HepG2 (cell line): ENCODE results near the gene RGMA. TPM values are rescaled to one million over a fixed set of nuclear protein-coding genes. Genes with fewer than 3 reads are reported as not detected.

Experiments
- DNMT1 ChIP-seq: sonication (generic); formaldehyde crosslinking; IDR thresholded peaks from 2 replicates; pipeline ENCODE4 v1.5.1; 2020; ENCODE audit warnings: mild to moderate bottlenecking, missing genetic modification reagents
- GZF1 ChIP-seq: sonication (generic); formaldehyde crosslinking; IDR thresholded peaks from 2 replicates; pipeline ENCODE4 v1.5.1; 2020; ENCODE audit warnings: mild to moderate bottlenecking, missing genetic modification reagents
- IRF9 ChIP-seq: sonication (generic); formaldehyde crosslinking; IDR thresholded peaks from 2 replicates; pipeline ENCODE4 v1.8.0; 2022; ENCODE audit warnings: missing genetic modification reagents, mild to moderate bottlenecking, borderline replicate concordance
- LCORL ChIP-seq, 2 experiments: fragments of 450-650 bp in 1 of 2; sonication (generic) in 1 of 2; formaldehyde crosslinking in 1 of 2; IDR thresholded peaks; 2 replicates each; pipeline versions ENCODE4 v1.5.0 to v1.6.1; 2017 to 2020; ENCODE audit warnings: antibody characterized with exemption in 1 of 2, missing genetic modification reagents in 1 of 2
- NFKB2 ChIP-seq: sonication (generic); formaldehyde crosslinking; IDR thresholded peaks from 2 replicates; pipeline ENCODE4 v1.4.0; 2020; ENCODE audit warnings: missing genetic modification reagents, borderline replicate concordance
- PITX1 ChIP-seq: sonication (generic); formaldehyde crosslinking; IDR thresholded peaks from 2 replicates; pipeline ENCODE4 v1.5.1; 2020; ENCODE audit warnings: mild to moderate bottlenecking, missing genetic modification reagents
- SMC3 ChIP-seq: IDR thresholded peaks from 2 replicates; pipeline ENCODE4 v1.6.1; 2011; ENCODE audit warnings: low read length, improper control_type of control experiment
- TOE1 ChIP-seq: sonication (generic); formaldehyde crosslinking; IDR thresholded peaks from 2 replicates; pipeline ENCODE4 v1.4.0; 2020; ENCODE audit warnings: mild to moderate bottlenecking, missing genetic modification reagents
- USF2 ChIP-seq, 2 experiments: sonication (generic) in 1 of 2; formaldehyde crosslinking in 1 of 2; IDR thresholded peaks; 2 replicates each; pipeline versions ENCODE4 v1.5.1 to v1.6.1; 2011 to 2020; ENCODE audit warnings: borderline replicate concordance in 1 of 2, low read depth in 1 of 2, low read length in 1 of 2, mild to moderate bottlenecking in 1 of 2, missing genetic modification reagents in 1 of 2, moderate library complexity in 1 of 2
- ZMAT3 ChIP-seq: sonication (generic); formaldehyde crosslinking; conservative IDR thresholded peaks from 2 replicates; pipeline ENCODE4 v1.7.0; 2021; ENCODE audit warnings: missing genetic modification reagents
- ZNF512B ChIP-seq: sonication (generic); formaldehyde crosslinking; IDR thresholded peaks from 2 replicates; pipeline ENCODE4 v1.5.1; 2020; ENCODE audit warnings: missing genetic modification reagents, mild to moderate bottlenecking, borderline replicate concordance
- polyA plus RNA-seq, 8 experiments: library from polyadenylated mRNA; depleted of rRNA in 3 of 8; stranded (reverse) in 7 of 8; unstranded in 1 of 8; fragments of >200 nt; fragmentation: Illumina TruSeq in 4 of 8; extraction: Trizol in 4 of 8; gene quantifications; 2 replicates each; pipeline versions ENCODE4 v1.2.1 to v1.2.3, GENCODE V29; 2011 to 2016; ENCODE audit warnings: low read depth in 4 of 8, missing spikeins in 1 of 8, mixed read lengths in 1 of 8; ENCODE audit not compliant: insufficient read depth in 1 of 8
- total RNA-seq, 5 experiments: library from RNA; depleted of rRNA; stranded (reverse); fragments of >200 nt; fragmentation: Illumina TruSeq; extraction: Trizol; gene quantifications; 2 replicates each; pipeline ENCODE4 v1.2.3, GENCODE V29; 2016; ENCODE audit warnings: low read depth in 1 of 5
- TF ChIP-seq, protein P1 (sequence below): sonication (generic); formaldehyde crosslinking; IDR thresholded peaks from 2 replicates; pipeline ENCODE4 v1.4.0; 2020; ENCODE audit warnings: missing genetic modification reagents
- TF ChIP-seq, protein P2 (sequence below): sonication (generic); formaldehyde crosslinking; IDR thresholded peaks from 2 replicates; pipeline ENCODE4 v1.5.1; 2020; ENCODE audit warnings: mild to moderate bottlenecking, missing genetic modification reagents
- TF ChIP-seq, protein P3 (sequence below): sonication (generic); formaldehyde crosslinking; IDR thresholded peaks from 2 replicates; pipeline ENCODE4 v1.4.0; 2020; ENCODE audit warnings: missing genetic modification reagents

The RGMA gene
- total and polyA plus RNA-seq, 2 of the 13 experiments (the other 11 are each of a cell fraction or from before 2014, with no cell fraction given), result not detected

DNA sequence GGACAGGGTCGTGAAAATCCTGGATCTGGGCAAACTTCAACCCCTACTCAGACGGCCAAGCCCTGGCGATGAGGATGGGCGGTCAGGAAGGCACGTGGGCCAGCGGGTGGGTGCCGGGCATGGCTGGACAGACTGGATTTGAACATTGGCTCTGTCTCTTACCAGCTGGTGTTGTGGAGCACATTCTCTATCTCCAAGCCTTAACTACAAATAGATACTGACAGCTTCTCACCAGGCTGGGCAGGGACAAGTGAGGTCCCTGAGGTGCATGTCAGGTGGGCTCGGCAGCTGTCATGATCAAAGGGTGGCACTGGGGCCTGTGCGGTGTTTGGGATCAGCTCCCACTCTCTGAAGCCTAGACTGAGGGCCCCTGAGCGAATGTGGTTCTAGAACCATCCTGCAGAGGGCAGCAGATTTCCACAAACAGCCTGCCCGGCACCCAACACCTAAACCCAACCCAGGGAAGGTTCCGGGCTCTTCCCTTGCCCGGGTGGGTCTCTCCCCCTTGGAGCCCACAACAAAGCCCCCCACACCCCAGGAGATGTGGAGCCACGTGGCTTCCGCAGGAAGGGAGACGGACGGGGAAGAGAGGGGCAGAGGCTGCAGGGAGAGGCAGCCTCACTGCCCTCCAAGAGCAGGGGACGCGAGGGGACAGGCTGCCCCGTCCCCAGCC is 58.4 kb downstream of the RGMA start (continued):
- TF ChIP-seq IRF9 (CRISPR knock-in tag) (0 out of 2 replicates have a peak, but pooled peaks have one; percentile 46), NFKB2 (CRISPR knock-in tag) (0 out of 2 replicates have a peak, but pooled peaks have one; percentile 22), DNMT1 (0 out of 2 replicates have a peak, but pooled peaks have one; percentile 30), PITX1 (CRISPR knock-in tag) (peak; percentile 19; the same call in 1 of the 2 replicates), GZF1 (CRISPR knock-in tag) (no peak), TOE1 (CRISPR knock-in tag) (no peak), ZNF512B (peak; percentile 75; the same call in 1 of the 2 replicates), ZMAT3 (CRISPR knock-in tag) (0 out of 2 replicates have a peak, but pooled peaks have one; percentile 66), LCORL (IDR thresholded peaks at IDR 0.05) (no peak), LCORL (CRISPR knock-in tag; IDR thresholded peaks at IDR 0.05) (no peak), USF2 (IDR thresholded peaks at IDR 0.05; ENCODE audit: low read depth, low read length) (no peak), USF2 (CRISPR knock-in tag; IDR thresholded peaks at IDR 0.05; ENCODE audit: borderline replicate concordance) (no peak), SMC3 (peak; percentile 58)
- TF ChIP-seq, protein P1, sequence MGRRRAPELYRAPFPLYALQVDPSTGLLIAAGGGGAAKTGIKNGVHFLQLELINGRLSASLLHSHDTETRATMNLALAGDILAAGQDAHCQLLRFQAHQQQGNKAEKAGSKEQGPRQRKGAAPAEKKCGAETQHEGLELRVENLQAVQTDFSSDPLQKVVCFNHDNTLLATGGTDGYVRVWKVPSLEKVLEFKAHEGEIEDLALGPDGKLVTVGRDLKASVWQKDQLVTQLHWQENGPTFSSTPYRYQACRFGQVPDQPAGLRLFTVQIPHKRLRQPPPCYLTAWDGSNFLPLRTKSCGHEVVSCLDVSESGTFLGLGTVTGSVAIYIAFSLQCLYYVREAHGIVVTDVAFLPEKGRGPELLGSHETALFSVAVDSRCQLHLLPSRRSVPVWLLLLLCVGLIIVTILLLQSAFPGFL (CRISPR knock-in tag), result no peak
- TF ChIP-seq, protein P2, sequence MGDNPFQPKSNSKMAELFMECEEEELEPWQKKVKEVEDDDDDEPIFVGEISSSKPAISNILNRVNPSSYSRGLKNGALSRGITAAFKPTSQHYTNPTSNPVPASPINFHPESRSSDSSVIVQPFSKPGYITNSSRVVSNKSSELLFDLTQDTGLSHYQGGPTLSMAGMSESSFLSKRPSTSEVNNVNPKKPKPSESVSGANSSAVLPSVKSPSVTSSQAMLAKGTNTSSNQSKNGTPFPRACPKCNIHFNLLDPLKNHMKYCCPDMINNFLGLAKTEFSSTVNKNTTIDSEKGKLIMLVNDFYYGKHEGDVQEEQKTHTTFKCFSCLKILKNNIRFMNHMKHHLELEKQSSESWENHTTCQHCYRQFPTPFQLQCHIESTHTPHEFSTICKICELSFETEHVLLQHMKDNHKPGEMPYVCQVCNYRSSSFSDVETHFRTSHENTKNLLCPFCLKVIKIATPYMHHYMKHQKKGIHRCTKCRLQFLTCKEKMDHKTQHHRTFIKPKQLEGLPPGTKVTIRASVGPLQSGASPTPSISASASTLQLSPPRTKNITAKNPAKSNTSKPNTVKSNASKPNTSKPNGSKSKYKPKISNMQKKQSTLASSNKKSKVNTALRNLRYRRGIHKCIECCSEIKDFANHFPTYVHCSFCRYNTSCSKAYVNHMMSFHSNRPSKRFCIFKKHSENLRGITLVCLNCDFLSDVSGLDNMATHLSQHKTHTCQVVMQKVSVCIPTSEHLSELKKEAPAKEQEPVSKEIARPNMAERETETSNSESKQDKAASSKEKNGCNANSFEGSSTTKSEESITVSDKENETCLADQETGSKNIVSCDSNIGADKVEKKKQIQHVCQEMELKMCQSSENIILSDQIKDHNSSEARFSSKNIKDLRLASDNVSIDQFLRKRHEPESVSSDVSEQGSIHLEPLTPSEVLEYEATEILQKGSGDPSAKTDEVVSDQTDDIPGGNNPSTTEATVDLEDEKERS, result peak; percentile 54; the same call in 1 of the 2 replicates
- TF ChIP-seq, protein P3, sequence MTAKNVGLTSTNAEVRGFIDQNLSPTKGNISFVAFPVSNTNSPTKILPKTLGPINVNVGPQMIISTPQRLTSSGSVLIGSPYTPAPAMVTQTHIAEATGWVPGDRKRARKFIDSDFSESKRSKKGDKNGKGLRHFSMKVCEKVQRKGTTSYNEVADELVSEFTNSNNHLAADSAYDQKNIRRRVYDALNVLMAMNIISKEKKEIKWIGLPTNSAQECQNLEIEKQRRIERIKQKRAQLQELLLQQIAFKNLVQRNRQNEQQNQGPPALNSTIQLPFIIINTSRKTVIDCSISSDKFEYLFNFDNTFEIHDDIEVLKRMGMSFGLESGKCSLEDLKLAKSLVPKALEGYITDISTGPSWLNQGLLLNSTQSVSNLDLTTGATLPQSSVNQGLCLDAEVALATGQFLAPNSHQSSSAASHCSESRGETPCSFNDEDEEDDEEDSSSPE, result no peak
